ENCODE measurements around the gene CEP63. TPM values are rescaled to one million over a fixed set of nuclear protein-coding genes. Genes with fewer than 3 reads are reported as not detected.

CEP63 gene
- total RNA-seq, 4 donors from 2014 or later: 21.3 to 26.5 (median 24.3) TPM

- Histone ChIP-seq H3K9me3 (no peaks in the 10 kb centered on the region), H3K4me3 (replicated peaks in 1 of 3) (no peak overlapping the region), H3K4me1 (no peaks in the 10 kb centered on the region), H3K27ac (no peak overlapping the region), H3K27me3 (no peaks in the 10 kb centered on the region), H3K36me3 (no peaks in the 10 kb centered on the region)
- no peak for DNase-seq
- TF ChIP-seq POLR2A (IDR thresholded peaks at IDR 0.05): no peak
- TF ChIP-seq, protein P1, sequence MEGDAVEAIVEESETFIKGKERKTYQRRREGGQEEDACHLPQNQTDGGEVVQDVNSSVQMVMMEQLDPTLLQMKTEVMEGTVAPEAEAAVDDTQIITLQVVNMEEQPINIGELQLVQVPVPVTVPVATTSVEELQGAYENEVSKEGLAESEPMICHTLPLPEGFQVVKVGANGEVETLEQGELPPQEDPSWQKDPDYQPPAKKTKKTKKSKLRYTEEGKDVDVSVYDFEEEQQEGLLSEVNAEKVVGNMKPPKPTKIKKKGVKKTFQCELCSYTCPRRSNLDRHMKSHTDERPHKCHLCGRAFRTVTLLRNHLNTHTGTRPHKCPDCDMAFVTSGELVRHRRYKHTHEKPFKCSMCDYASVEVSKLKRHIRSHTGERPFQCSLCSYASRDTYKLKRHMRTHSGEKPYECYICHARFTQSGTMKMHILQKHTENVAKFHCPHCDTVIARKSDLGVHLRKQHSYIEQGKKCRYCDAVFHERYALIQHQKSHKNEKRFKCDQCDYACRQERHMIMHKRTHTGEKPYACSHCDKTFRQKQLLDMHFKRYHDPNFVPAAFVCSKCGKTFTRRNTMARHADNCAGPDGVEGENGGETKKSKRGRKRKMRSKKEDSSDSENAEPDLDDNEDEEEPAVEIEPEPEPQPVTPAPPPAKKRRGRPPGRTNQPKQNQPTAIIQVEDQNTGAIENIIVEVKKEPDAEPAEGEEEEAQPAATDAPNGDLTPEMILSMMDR (IDR thresholded peaks at IDR 0.05): no peak
- 63 to 98% methylated on average over 3 of the region's 3 CpGs for WGBS, 2 donors
- intact Hi-C loops (cut with DNase I): no loop called here
Observed at GRCh38 chr3:134504132-134504531, 18.3 kb downstream of the CEP63 start.

GRCh38 chr3:134505485-134505884 is 19.6 kb downstream of the CEP63 start:
- WGBS, 2 donors: 56 to 78% methylated on average over 3 of the region's 3 CpGs
- H3K4me3 ChIP-seq (replicated peaks in 1 of 3): no peak overlapping the region
- intact Hi-C loops (cut with DNase I): no loop called here
- no peaks in the 10 kb centered on the region for H3K9me3 ChIP-seq
- no peak for DNase-seq
- H3K36me3 ChIP-seq: no peaks in the 10 kb centered on the region
- no peaks in the 10 kb centered on the region for H3K4me1 ChIP-seq
- TF ChIP-seq, protein P1 (IDR thresholded peaks at IDR 0.05): no peak
- TF ChIP-seq POLR2A (IDR thresholded peaks at IDR 0.05): no peak
- H3K27me3 ChIP-seq: no peaks in the 10 kb centered on the region
- no peak overlapping the region for H3K27ac ChIP-seq

DNA sequence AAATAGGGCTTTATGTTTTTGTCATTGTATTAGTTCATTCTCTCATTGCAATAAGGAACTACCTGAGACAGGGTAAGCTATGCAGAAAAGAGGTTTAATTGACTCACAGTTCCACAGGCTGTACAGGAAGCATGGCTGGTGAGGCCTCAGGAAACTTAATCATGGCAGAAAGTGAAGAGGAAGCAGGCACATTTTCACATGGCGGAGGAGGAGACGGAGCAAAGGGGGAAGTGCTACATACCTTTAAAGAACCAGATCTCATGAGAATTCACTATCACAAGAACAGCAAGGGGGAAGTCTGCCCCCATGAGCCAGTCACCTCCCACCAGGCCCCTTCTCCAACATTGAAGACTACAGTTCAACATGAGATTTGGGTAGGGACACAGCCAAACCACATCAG is 25.6 kb downstream of the CEP63 start:
- no peak overlapping the region for H3K4me3 ChIP-seq (replicated peaks in 1 of 3)
- no peaks in the 10 kb centered on the region for H3K36me3 ChIP-seq
- no peak for DNase-seq
- intact Hi-C loops (cut with DNase I): no loop called here
- TF ChIP-seq, protein P1 (IDR thresholded peaks at IDR 0.05): no peak
- TF ChIP-seq POLR2A (IDR thresholded peaks at IDR 0.05): no peak
- peaks cover 4 to 24% of the 10 kb centered on the region in 2 donors for H3K4me1 ChIP-seq
- no peak overlapping the region for H3K27ac ChIP-seq
- WGBS, 2 donors: 96% methylated on average over 2 of the region's 2 CpGs
- no peaks in the 10 kb centered on the region for H3K27me3 ChIP-seq
- H3K9me3 ChIP-seq: no peaks in the 10 kb centered on the region

GRCh38 chr3:134516905-134517304 is 31.0 kb downstream of the CEP63 start:
- TF ChIP-seq, protein P1 (IDR thresholded peaks at IDR 0.05): no peak
- no peak for TF ChIP-seq POLR2A (IDR thresholded peaks at IDR 0.05)
- Histone ChIP-seq H3K27me3 (no peaks in the 10 kb centered on the region), H3K27ac (peak overlapping the region in 1 of 3 donors; percentile 27), H3K9me3 (no peaks in the 10 kb centered on the region), H3K36me3 (no peaks in the 10 kb centered on the region), H3K4me1 (peaks cover 14 to 35% of the 10 kb centered on the region in 2 donors), H3K4me3 (replicated peaks in 1 of 3) (no peak overlapping the region)
- intact Hi-C loops (cut with DNase I): no loop called here
- 57 to 65% methylated on average over 3 of the region's 3 CpGs for WGBS, 2 donors
- no peak for DNase-seq

GRCh38 chr3:134517791-134518190 is 31.9 kb downstream of the CEP63 start:
- intact Hi-C loops (cut with DNase I): no loop called here
- H3K4me1 ChIP-seq: peaks cover 14 to 35% of the 10 kb centered on the region in 2 donors
- H3K36me3 ChIP-seq: no peaks in the 10 kb centered on the region
- peak overlapping the region in 1 of 3 donors; percentile 6 for H3K27ac ChIP-seq
- H3K27me3 ChIP-seq: no peaks in the 10 kb centered on the region
- no peak overlapping the region for H3K4me3 ChIP-seq (replicated peaks in 1 of 3)
- no peak for TF ChIP-seq POLR2A (IDR thresholded peaks at IDR 0.05)
- TF ChIP-seq, protein P1 (IDR thresholded peaks at IDR 0.05): no peak
- H3K9me3 ChIP-seq: no peaks in the 10 kb centered on the region
- DNase-seq: no peak
